ENCODE results near the gene SLIT1.

The SLIT1 gene

GRCh38 chr10:97226398-97226797, 40.6 kb upstream of the SLIT1 start:
- TF ChIP-seq ZFX (IDR thresholded peaks at IDR 0.05) (no peak), CTCF (conservative IDR thresholded peaks at IDR 0.05) (no peak)
- no peak overlapping the region for H3K27ac ChIP-seq

GRCh38 chr10:97224483-97225435, 39.0 kb upstream of the SLIT1 start:
- TF ChIP-seq ZFX (IDR thresholded peaks at IDR 0.05), result no peak
- no peak for TF ChIP-seq CTCF (conservative IDR thresholded peaks at IDR 0.05)
- H3K27ac ChIP-seq, result no peak overlapping the region

- H3K27ac ChIP-seq, result no peak overlapping the region
- TF ChIP-seq CTCF (conservative IDR thresholded peaks at IDR 0.05) (no peak), ZFX (IDR thresholded peaks at IDR 0.05) (no peak)
Observed at GRCh38 chr10:97222326-97222961, 36.7 kb upstream of the SLIT1 start.

- no peak overlapping the region for H3K27ac ChIP-seq
- TF ChIP-seq ZFX (IDR thresholded peaks at IDR 0.05) (no peak), CTCF (conservative IDR thresholded peaks at IDR 0.05) (no peak)
Observed at GRCh38 chr10:97220355-97220754, 34.6 kb upstream of the SLIT1 start.

GRCh38 chr10:97217299-97217698, 31.5 kb upstream of the SLIT1 start:
- H3K27ac ChIP-seq, result no peak overlapping the region
- no peak for TF ChIP-seq CTCF (conservative IDR thresholded peaks at IDR 0.05)
- no peak for TF ChIP-seq ZFX (IDR thresholded peaks at IDR 0.05)

GRCh38 chr10:97215619-97216260, 30.0 kb upstream of the SLIT1 start:
- no peak overlapping the region for H3K27ac ChIP-seq
- TF ChIP-seq ZFX (IDR thresholded peaks at IDR 0.05) (no peak), CTCF (conservative IDR thresholded peaks at IDR 0.05) (no peak)

GRCh38 chr10:97213431-97213830, 27.7 kb upstream of the SLIT1 start:
- no peak overlapping the region for H3K27ac ChIP-seq
- TF ChIP-seq ZFX (IDR thresholded peaks at IDR 0.05) (no peak), CTCF (conservative IDR thresholded peaks at IDR 0.05) (no peak)

All from C4-2B (cell line).